HEK293 (cell line): ENCODE data around the gene OCIAD1.

Source experiments
- EGR2 ChIP-seq: fragments of 450-650 bp; formaldehyde crosslinking; IDR thresholded peaks from 2 replicates; pipeline ENCODE4 v1.5.1; 2016; ENCODE audit warnings: low read depth, missing biosample characterization, missing genetic modification characterization
- FEZF1 ChIP-seq: fragments of 450-650 bp; formaldehyde crosslinking; IDR thresholded peaks from 2 replicates; pipeline ENCODE4 v1.5.1; 2016; ENCODE audit warnings: missing biosample characterization, missing genetic modification characterization
- KLF1 ChIP-seq: fragments of 450-650 bp; formaldehyde crosslinking; IDR thresholded peaks from 2 replicates; pipeline ENCODE4 v1.5.1; 2016; ENCODE audit warnings: missing biosample characterization, missing genetic modification characterization
- KLF10 ChIP-seq: fragments of 450-650 bp; IDR thresholded peaks from 2 replicates; pipeline ENCODE4 v1.5.1; 2018; ENCODE audit warnings: missing biosample characterization, mild to moderate bottlenecking, missing genetic modification characterization
- MEIS1 ChIP-seq: sonication (generic); formaldehyde crosslinking; IDR thresholded peaks from 2 replicates; pipeline ENCODE4 v1.8.1; 2022; ENCODE audit warnings: missing genetic modification reagents, mild to moderate bottlenecking, borderline replicate concordance
- OSR2 ChIP-seq: fragments of 450-650 bp; formaldehyde crosslinking; IDR thresholded peaks from 2 replicates; pipeline ENCODE4 v1.5.1; 2016; ENCODE audit warnings: missing biosample characterization, missing genetic modification characterization
- SALL2 ChIP-seq: fragments of 450-650 bp; formaldehyde crosslinking; IDR thresholded peaks from 2 replicates; pipeline ENCODE4 v1.5.0; 2017; ENCODE audit warnings: missing biosample characterization, mild to moderate bottlenecking, missing genetic modification characterization, borderline replicate concordance
- SP3 ChIP-seq: fragments of 450-650 bp; formaldehyde crosslinking; IDR thresholded peaks from 2 replicates; pipeline ENCODE4 v1.5.1; 2016; ENCODE audit warnings: missing biosample characterization, missing genetic modification characterization
- TCF7L2 ChIP-seq: IDR thresholded peaks from 2 replicates; pipeline ENCODE4 v1.6.1; 2011; ENCODE audit warnings: low read depth, mild to moderate bottlenecking, inconsistent platforms, low read length, moderate library complexity, borderline replicate concordance
- YY2 ChIP-seq: fragments of 450-650 bp; formaldehyde crosslinking; IDR thresholded peaks from 2 replicates; pipeline ENCODE4 v1.5.1; 2016; ENCODE audit warnings: missing biosample characterization, missing genetic modification characterization
- ZBTB48 ChIP-seq: fragments of 450-650 bp; formaldehyde crosslinking; IDR thresholded peaks from 2 replicates; pipeline ENCODE4 v1.5.1; 2016; ENCODE audit warnings: missing biosample characterization, missing genetic modification characterization
- ZBTB7A ChIP-seq: fragments of 450-650 bp; formaldehyde crosslinking; IDR thresholded peaks from 2 replicates; pipeline ENCODE4 v1.5.1; 2016; ENCODE audit warnings: low read depth, missing biosample characterization, missing genetic modification characterization
- ZFP69B ChIP-seq: fragments of 450-650 bp; formaldehyde crosslinking; IDR thresholded peaks from 2 replicates; pipeline ENCODE4 v1.5.1; 2016; ENCODE audit warnings: missing biosample characterization, missing genetic modification characterization
- ZNF10 ChIP-seq: fragments of 450-650 bp; formaldehyde crosslinking; IDR thresholded peaks from 2 replicates; pipeline ENCODE4 v1.5.1; 2017; ENCODE audit warnings: missing biosample characterization, missing genetic modification characterization
- ZNF175 ChIP-seq: fragments of 450-650 bp; formaldehyde crosslinking; IDR thresholded peaks from 2 replicates; pipeline ENCODE4 v1.5.1; 2016; ENCODE audit warnings: missing biosample characterization, missing genetic modification characterization
- ZNF184 ChIP-seq: fragments of 450-650 bp; IDR thresholded peaks from 2 replicates; pipeline ENCODE4 v1.5.1; 2018; ENCODE audit warnings: missing biosample characterization, mild to moderate bottlenecking, missing genetic modification characterization
- ZNF266 ChIP-seq: fragments of 450-650 bp; formaldehyde crosslinking; IDR thresholded peaks from 2 replicates; pipeline ENCODE4 v1.5.1; 2016; ENCODE audit warnings: missing biosample characterization, missing genetic modification characterization, low read depth
- ZNF302 ChIP-seq: fragments of 450-650 bp; formaldehyde crosslinking; IDR thresholded peaks from 2 replicates; pipeline ENCODE4 v1.5.1; 2016; ENCODE audit warnings: missing biosample characterization, missing genetic modification characterization, low read depth
- ZNF48 ChIP-seq: fragments of 450-650 bp; formaldehyde crosslinking; IDR thresholded peaks from 2 replicates; pipeline ENCODE4 v1.5.1; 2016; ENCODE audit warnings: missing biosample characterization, missing genetic modification characterization
- ZNF544 ChIP-seq: fragments of 450-650 bp; formaldehyde crosslinking; IDR thresholded peaks from 2 replicates; pipeline ENCODE4 v1.5.0; 2017; ENCODE audit warnings: missing biosample characterization, missing genetic modification characterization
- ZNF558 ChIP-seq: fragments of 450-650 bp; formaldehyde crosslinking; IDR thresholded peaks from 2 replicates; pipeline ENCODE4 v1.5.1; 2016; ENCODE audit warnings: missing biosample characterization, missing genetic modification characterization
- ZNF610 ChIP-seq: fragments of 450-650 bp; formaldehyde crosslinking; IDR thresholded peaks from 2 replicates; pipeline ENCODE4 v1.5.1; 2016; ENCODE audit warnings: missing biosample characterization, missing genetic modification characterization, borderline replicate concordance
- ZNF624 ChIP-seq: fragments of 450-650 bp; formaldehyde crosslinking; IDR thresholded peaks from 2 replicates; pipeline ENCODE4 v1.5.1; 2017; ENCODE audit warnings: missing biosample characterization, missing genetic modification characterization
- ZNF658 ChIP-seq: fragments of 450-650 bp; formaldehyde crosslinking; IDR thresholded peaks from 2 replicates; pipeline ENCODE4; 2016; ENCODE audit warnings: missing biosample characterization, missing genetic modification characterization
- ZNF768 ChIP-seq: fragments of 450-650 bp; formaldehyde crosslinking; IDR thresholded peaks from 2 replicates; pipeline ENCODE4 v1.5.1; 2018; ENCODE audit warnings: missing biosample characterization, mild to moderate bottlenecking, missing genetic modification characterization
- ZNF843 ChIP-seq: fragments of 450-650 bp; formaldehyde crosslinking; IDR thresholded peaks from 2 replicates; pipeline ENCODE4 v1.5.1; 2016; ENCODE audit warnings: missing biosample characterization, missing genetic modification characterization
- ZSCAN23 ChIP-seq: fragments of 450-650 bp; formaldehyde crosslinking; IDR thresholded peaks from 2 replicates; pipeline ENCODE4 v1.5.1; 2016; ENCODE audit warnings: missing biosample characterization, missing genetic modification characterization
- ZSCAN30 ChIP-seq: fragments of 450-650 bp; IDR thresholded peaks from 2 replicates; pipeline ENCODE4 v1.5.1; 2018; ENCODE audit warnings: missing biosample characterization, mild to moderate bottlenecking, missing genetic modification characterization, moderate library complexity
- TF ChIP-seq, protein P1 (sequence below): fragments of 450-650 bp; formaldehyde crosslinking; IDR thresholded peaks from 2 replicates; pipeline ENCODE4 v1.5.1; 2016; ENCODE audit warnings: missing biosample characterization, missing genetic modification characterization
- TF ChIP-seq, protein P2 (sequence below): fragments of 450-650 bp; formaldehyde crosslinking; IDR thresholded peaks from 2 replicates; pipeline ENCODE4 v1.5.1; 2017; ENCODE audit warnings: missing biosample characterization, missing genetic modification characterization
- TF ChIP-seq, protein P3 (sequence below): fragments of 450-650 bp; formaldehyde crosslinking; optimal IDR thresholded peaks from 2 replicates; pipeline ENCODE3; 2016; ENCODE audit warnings: missing biosample characterization, mild to moderate bottlenecking, missing genetic modification characterization
- TF ChIP-seq, protein P4 (sequence below): fragments of 450-650 bp; formaldehyde crosslinking; IDR thresholded peaks from 2 replicates; pipeline ENCODE4 v1.5.1; 2016; ENCODE audit warnings: missing biosample characterization, missing genetic modification characterization, borderline replicate concordance
- TF ChIP-seq, protein P5 (sequence below): fragments of 450-650 bp; IDR thresholded peaks from 2 replicates; pipeline ENCODE4 v1.5.1; 2018; ENCODE audit warnings: missing biosample characterization, missing genetic modification characterization

The OCIAD1 gene

DNA sequence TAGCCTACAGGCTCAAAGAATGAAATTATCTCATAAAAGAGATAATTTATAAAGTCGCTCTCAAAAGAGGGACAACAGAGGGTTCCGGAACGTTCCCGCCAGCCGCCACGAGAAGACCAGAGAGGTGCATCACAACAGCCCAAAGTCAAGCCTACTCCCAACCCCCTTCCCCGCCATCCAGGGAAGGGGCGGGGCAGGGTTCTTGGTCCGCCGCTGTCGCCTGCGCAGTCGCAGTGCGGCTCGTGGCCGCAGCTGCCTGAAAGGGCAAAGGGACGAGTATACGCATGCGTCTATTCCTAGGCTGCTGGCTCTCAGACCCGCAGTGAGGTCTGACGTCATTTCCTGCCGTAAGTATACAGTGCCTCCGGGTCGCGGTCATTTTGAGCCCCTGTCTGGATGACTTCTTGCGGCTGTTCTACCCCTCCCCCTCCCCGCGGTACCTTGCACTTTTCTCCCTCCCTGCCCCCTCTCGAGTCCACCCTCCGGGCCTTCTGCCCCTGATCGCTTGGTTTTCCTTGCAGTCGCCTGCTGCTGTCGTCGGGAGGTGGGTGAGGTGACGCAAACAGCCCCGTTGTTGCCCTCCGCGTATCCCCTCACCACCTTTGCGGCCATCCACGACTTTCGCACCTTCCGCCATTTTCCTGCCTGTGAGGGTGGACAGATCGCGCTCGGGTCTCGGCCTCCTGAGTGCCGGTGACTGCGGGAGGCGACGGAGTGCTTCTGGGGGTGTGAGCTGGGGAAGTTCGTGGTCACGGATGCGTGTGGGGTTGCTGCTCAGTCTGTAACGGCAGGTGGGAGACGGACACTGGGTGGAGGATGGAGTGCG, at the start of gene OCIAD1 (continued):
- TF ChIP-seq, protein P1, sequence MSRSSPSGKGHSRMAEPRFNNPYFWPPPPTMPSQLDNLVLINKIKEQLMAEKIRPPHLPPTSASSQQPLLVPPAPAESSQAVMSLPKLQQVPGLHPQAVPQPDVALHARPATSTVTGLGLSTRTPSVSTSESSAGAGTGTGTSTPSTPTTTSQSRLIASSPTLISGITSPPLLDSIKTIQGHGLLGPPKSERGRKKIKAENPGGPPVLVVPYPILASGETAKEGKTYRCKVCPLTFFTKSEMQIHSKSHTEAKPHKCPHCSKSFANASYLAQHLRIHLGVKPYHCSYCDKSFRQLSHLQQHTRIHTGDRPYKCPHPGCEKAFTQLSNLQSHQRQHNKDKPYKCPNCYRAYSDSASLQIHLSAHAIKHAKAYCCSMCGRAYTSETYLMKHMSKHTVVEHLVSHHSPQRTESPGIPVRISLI = no peak
- TF ChIP-seq, protein P2, sequence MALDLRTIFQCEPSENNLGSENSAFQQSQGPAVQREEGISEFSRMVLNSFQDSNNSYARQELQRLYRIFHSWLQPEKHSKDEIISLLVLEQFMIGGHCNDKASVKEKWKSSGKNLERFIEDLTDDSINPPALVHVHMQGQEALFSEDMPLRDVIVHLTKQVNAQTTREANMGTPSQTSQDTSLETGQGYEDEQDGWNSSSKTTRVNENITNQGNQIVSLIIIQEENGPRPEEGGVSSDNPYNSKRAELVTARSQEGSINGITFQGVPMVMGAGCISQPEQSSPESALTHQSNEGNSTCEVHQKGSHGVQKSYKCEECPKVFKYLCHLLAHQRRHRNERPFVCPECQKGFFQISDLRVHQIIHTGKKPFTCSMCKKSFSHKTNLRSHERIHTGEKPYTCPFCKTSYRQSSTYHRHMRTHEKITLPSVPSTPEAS (tag by site-specific recombination) = 0 out of 2 replicates have a peak, but pooled peaks have one; percentile 8
- no peak for TF ChIP-seq ZNF624 (tag by site-specific recombination)
- TF ChIP-seq, protein P3, sequence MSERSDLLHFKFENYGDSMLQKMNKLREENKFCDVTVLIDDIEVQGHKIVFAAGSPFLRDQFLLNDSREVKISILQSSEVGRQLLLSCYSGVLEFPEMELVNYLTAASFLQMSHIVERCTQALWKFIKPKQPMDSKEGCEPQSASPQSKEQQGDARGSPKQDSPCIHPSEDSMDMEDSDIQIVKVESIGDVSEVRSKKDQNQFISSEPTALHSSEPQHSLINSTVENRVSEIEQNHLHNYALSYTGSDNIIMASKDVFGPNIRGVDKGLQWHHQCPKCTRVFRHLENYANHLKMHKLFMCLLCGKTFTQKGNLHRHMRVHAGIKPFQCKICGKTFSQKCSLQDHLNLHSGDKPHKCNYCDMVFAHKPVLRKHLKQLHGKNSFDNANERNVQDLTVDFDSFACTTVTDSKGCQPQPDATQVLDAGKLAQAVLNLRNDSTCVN = peak; percentile 35
- 0 out of 2 replicates have a peak, but pooled peaks have one; percentile 35 for TF ChIP-seq MEIS1
- TF ChIP-seq SP3 = peak; percentile 47; the same call in 1 of the 2 replicates
- no peak for TF ChIP-seq ZNF544 (tag by site-specific recombination)
- TF ChIP-seq ZNF658 = no peak
- no peak for TF ChIP-seq ZNF266 (tag by site-specific recombination)
- no peak for TF ChIP-seq ZNF184 (tag by site-specific recombination)
- TF ChIP-seq KLF10 (tag by site-specific recombination) = peak; percentile 38; the same call in 1 of the 2 replicates
- TF ChIP-seq ZBTB7A (tag by site-specific recombination) = no peak
- no peak for TF ChIP-seq ZNF302 (tag by site-specific recombination)
- peak; percentile 85 for TF ChIP-seq ZNF768 (tag by site-specific recombination)
- TF ChIP-seq ZNF610 (tag by site-specific recombination) = no peak; the same call in 1 of the 2 replicates
- TF ChIP-seq ZNF10 (tag by site-specific recombination) = no peak; the same call in 1 of the 2 replicates
- TF ChIP-seq ZNF175 = no peak
- no peak; the same call in 1 of the 2 replicates for TF ChIP-seq ZBTB48 (tag by site-specific recombination)
- peak; percentile 54; the same call in 1 of the 2 replicates for TF ChIP-seq ZNF843
- peak; percentile 95 for TF ChIP-seq YY2
- no peak; the same call in 1 of the 2 replicates for TF ChIP-seq ZFP69B
- TF ChIP-seq ZSCAN30 (tag by site-specific recombination) = no peak
- no peak for TF ChIP-seq KLF1 (tag by site-specific recombination)
- TF ChIP-seq, protein P4, sequence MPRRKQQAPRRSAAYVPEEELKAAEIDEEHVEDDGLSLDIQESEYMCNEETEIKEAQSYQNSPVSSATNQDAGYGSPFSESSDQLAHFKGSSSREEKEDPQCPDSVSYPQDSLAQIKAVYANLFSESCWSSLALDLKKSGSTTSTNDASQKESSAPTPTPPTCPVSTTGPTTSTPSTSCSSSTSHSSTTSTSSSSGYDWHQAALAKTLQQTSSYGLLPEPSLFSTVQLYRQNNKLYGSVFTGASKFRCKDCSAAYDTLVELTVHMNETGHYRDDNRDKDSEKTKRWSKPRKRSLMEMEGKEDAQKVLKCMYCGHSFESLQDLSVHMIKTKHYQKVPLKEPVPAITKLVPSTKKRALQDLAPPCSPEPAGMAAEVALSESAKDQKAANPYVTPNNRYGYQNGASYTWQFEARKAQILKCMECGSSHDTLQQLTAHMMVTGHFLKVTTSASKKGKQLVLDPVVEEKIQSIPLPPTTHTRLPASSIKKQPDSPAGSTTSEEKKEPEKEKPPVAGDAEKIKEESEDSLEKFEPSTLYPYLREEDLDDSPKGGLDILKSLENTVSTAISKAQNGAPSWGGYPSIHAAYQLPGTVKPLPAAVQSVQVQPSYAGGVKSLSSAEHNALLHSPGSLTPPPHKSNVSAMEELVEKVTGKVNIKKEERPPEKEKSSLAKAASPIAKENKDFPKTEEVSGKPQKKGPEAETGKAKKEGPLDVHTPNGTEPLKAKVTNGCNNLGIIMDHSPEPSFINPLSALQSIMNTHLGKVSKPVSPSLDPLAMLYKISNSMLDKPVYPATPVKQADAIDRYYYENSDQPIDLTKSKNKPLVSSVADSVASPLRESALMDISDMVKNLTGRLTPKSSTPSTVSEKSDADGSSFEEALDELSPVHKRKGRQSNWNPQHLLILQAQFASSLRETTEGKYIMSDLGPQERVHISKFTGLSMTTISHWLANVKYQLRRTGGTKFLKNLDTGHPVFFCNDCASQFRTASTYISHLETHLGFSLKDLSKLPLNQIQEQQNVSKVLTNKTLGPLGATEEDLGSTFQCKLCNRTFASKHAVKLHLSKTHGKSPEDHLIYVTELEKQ (tag by site-specific recombination) = no peak
- TF ChIP-seq TCF7L2 = no peak
- peak; percentile 53; the same call in 1 of the 2 replicates for TF ChIP-seq ZSCAN23 (tag by site-specific recombination)
- no peak for TF ChIP-seq SALL2
- peak; percentile 58; the same call in 1 of the 2 replicates for TF ChIP-seq ZNF558 (tag by site-specific recombination)
- TF ChIP-seq, protein P5, sequence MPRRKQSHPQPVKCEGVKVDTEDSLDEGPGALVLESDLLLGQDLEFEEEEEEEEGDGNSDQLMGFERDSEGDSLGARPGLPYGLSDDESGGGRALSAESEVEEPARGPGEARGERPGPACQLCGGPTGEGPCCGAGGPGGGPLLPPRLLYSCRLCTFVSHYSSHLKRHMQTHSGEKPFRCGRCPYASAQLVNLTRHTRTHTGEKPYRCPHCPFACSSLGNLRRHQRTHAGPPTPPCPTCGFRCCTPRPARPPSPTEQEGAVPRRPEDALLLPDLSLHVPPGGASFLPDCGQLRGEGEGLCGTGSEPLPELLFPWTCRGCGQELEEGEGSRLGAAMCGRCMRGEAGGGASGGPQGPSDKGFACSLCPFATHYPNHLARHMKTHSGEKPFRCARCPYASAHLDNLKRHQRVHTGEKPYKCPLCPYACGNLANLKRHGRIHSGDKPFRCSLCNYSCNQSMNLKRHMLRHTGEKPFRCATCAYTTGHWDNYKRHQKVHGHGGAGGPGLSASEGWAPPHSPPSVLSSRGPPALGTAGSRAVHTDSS (tag by site-specific recombination) = no peak
- TF ChIP-seq FEZF1 (tag by site-specific recombination) = no peak
- no peak for TF ChIP-seq ZNF48 (tag by site-specific recombination)
- peak; percentile 38 for TF ChIP-seq OSR2 (tag by site-specific recombination)
- no peak for TF ChIP-seq EGR2
